Epithelial cell of umbilical artery (primary cell): ENCODE measurements around the gene PPP1CA. TPM values are rescaled to one million over a fixed set of nuclear protein-coding genes. Genes with fewer than 3 reads are reported as not detected.

Experiments used
- total RNA-seq: library from RNA; depleted of rRNA; stranded (reverse); fragments of >200 nt; gene quantifications from 2 replicates; pipeline ENCODE4 v1.2.3, GENCODE V29; 2014

PPP1CA gene
- 250 and 273 TPM in 2 replicates for total RNA-seq

GRCh38 chr11:67401495-67402191, at the start of gene PPP1CA:
Gene PPP1CA (minus strand): TSS chr11:67401858. CDS start chr11:67401782, 76 bp downstream.

GRCh38 chr11:67437082-67437808, 35.6 kb upstream of the PPP1CA start, which contains the start of gene PTPRCAP:
Gene PTPRCAP (minus strand): TSS chr11:67437682. CDS start chr11:67437619, 63 bp downstream.

DNA sequence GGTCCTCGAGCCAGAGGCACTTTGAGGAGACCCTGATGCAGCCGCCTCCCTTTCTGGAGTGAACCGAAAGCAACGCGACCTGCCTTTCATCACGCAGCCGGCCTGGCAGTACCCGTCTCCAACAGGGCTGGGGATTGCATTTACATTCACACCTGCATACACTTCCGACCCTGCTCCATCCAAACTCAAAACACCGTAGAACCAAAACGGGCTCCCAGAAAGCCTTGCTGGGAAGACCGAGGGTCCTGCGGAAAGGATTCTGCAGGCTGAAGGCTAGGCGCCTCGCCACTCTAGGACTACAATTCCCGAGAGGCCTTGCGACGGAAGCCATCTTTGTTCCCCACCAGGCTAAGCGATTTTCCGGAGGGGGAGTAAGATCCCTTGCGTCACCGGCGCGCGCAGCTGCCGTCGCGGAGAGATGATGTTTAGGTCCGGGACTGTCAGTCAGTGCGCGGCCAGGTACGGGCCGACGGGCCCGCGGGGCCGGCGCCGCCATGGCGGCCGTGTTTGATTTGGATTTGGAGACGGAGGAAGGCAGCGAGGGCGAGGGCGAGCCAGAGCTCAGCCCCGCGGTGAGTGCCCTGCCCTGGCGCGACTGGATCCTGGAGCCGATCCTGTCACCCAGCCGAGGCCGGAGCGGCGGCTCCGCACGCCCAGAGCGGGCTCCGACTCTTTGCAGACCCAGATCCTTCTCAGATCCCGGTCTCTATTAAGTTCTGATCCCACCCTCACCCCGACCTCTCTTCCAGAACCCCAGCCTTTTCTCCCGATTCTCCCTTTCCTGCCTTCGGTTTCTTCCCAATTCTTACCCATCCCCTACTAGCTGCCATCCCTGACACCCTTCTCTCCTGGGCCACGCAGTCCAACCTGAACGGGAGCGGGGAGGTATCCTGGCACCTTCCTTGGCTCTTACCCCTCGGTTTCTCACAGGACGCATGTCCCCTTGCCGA, 26.7 kb upstream of the PPP1CA start, which contains the start of gene RPS6KB2:
Gene RPS6KB2, plus strand, starts transcription at position 443 of the 950 bp plus-strand sequence. Its CDS starts 52 bp downstream, at position 495.

GRCh38 chr11:67415501-67416304, 14.0 kb upstream of the PPP1CA start, which contains the start of gene CARNS1:
Gene CARNS1 (plus strand): TSS chr11:67415678. CDS start chr11:67416200, 522 bp downstream.

GRCh38 chr11:67391304-67392182, 10.1 kb downstream of the PPP1CA start, which contains the start of gene RAD9A:
Gene RAD9A (plus strand): TSS chr11:67391986. CDS start chr11:67392045, 59 bp downstream.

DNA sequence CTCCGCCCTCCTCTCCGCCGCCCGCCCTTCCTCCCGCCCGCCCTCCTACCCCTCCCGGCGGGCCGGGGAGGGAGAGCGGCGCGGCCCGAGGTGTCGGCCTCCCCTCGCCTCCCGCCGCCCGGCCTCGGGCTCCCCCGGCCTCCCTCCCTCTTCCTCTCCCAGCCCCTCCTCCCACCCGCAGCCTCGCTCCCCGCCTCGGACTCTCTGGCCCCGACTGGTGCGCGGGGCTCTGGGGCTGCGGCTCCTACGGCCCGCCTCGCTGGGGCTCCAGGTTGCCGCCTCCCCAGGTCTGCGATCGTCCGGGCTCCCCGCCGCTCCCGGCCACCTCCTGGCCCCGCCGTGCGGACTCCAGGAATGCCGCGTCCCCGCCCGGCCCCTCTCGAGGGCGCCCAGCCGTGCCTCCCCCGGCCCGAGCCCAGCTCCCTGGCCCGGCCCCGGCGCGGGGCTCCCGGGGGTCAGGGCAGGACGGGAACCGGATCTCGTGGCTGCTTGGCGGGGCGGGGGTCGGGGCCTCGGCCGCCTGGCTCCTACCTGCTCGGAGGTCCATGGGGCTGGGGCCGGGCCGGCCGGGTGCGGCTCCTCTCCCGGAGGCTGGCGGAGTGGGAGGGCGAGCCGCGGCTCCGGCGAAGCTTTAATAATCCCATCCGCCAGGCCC, 28.5 kb downstream of the PPP1CA start, which contains the start of gene CLCF1:
Gene CLCF1, minus strand, starts transcription at position 606 of the 655 bp plus-strand sequence. Its CDS starts 59 bp downstream, at position 547.

DNA sequence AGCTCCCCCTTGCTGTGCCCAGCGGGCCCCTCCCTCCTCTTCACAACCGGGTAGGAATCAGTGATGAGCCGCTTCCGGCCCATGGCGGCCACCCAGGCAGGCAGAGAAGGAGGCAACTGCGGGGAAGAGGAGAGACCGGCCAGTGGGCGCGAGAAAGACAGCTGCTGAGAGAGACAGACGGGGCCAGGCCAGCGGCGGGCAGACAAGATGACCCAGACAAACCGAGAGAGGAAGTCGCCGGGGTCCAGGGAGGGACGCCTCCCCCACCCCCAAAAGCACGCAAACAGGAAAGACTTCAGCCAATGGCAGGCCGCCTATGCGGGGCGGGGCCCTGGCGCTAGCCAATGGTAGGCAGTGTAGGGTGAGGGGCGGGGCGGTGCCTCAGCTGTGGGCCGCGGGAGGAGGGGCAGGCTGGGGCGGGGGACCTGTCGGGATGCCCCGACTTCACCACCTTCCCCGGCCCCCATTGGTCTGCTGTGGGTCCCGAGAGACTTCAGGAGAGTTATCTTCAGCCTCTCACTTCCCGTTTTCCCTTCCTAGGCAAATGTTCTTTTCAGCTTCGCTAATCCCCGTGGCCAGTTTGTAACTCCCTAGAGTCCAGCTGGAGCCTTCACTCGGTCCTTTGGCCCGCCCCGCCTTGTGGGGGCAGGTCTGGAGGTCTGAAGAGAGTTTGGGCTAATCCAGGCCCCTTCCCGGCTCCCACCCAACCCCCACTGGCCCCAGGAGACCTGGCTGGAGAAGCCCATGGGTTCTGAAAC, 48.2 kb downstream of the PPP1CA start, which contains the start of gene POLD4:
Gene POLD4, minus strand, starts transcription at position 230 of the 758 bp plus-strand sequence. Its CDS starts 147 bp downstream, at position 83.

Other genes with a start within 250 kb of the PPP1CA start
- gene GRK2, start 135.4 kb downstream of the PPP1CA start, total RNA-seq: 27.3 and 36.8 TPM in 2 replicates
- gene ANKRD13D, start 112.6 kb downstream of the PPP1CA start, total RNA-seq: 21.4 and 22.4 TPM in 2 replicates
- 7.8 and 9.1 TPM in 2 replicates for gene SSH3, start 98.3 kb downstream of the PPP1CA start, total RNA-seq
- gene POLD4, start 48.3 kb downstream of the PPP1CA start, total RNA-seq: 41.0 and 52.0 TPM in 2 replicates
- 0.61 and 1.3 TPM in 2 replicates for gene CLCF1, start 28.3 kb downstream of the PPP1CA start, total RNA-seq
- 5.2 TPM in 2 replicates for gene RAD9A, start 9.9 kb downstream of the PPP1CA start, total RNA-seq
- not detected in 2 replicates for gene TBC1D10C, start 2.2 kb upstream of the PPP1CA start, total RNA-seq
- 0.15 and 0.32 TPM in 2 replicates for gene CARNS1, start 13.8 kb upstream of the PPP1CA start, total RNA-seq
- 43.2 and 52.9 TPM in 2 replicates for gene RPS6KB2, start 26.6 kb upstream of the PPP1CA start, total RNA-seq
- gene PTPRCAP, start 35.8 kb upstream of the PPP1CA start, total RNA-seq: 0.30 and 0.97 TPM in 2 replicates
- 132 and 167 TPM in 2 replicates for gene CORO1B, start 41.6 kb upstream of the PPP1CA start, total RNA-seq
- not detected in 2 replicates for gene GPR152, start 50.9 kb upstream of the PPP1CA start, total RNA-seq
- 0.65 and 1.4 TPM in 2 replicates for gene CABP4, start 53.5 kb upstream of the PPP1CA start, total RNA-seq
- 22.4 and 33.3 TPM in 2 replicates for gene TMEM134, start 67.4 kb upstream of the PPP1CA start, total RNA-seq
- gene AIP, start 81.2 kb upstream of the PPP1CA start, total RNA-seq: 80.1 and 97.4 TPM in 2 replicates
- 14.3 and 16.9 TPM in 2 replicates for gene PITPNM1, start 103.5 kb upstream of the PPP1CA start, total RNA-seq
- 12.8 and 23.1 TPM in 2 replicates for gene CDK2AP2, start 106.3 kb upstream of the PPP1CA start, total RNA-seq
- gene CABP2, start 121.6 kb upstream of the PPP1CA start, total RNA-seq: not detected in 2 replicates
- 647 and 1,635 TPM in 2 replicates for gene GSTP1, start 182.0 kb upstream of the PPP1CA start, total RNA-seq
- gene NDUFV1, start 205.1 kb upstream of the PPP1CA start, total RNA-seq: 235 and 247 TPM in 2 replicates
- gene NUDT8, start 228.1 kb upstream of the PPP1CA start, total RNA-seq: 12.8 and 19.5 TPM in 2 replicates
- gene TBX10, start 237.9 kb upstream of the PPP1CA start, total RNA-seq: not detected in 2 replicates
- gene ACY3, start 248.9 kb upstream of the PPP1CA start, total RNA-seq: not detected in 2 replicates